ENCODE measurements around the gene PLCD3. TPM values are rescaled to one million over a fixed set of nuclear protein-coding genes. Genes with fewer than 3 reads are reported as not detected.

The PLCD3 gene
- total and polyA plus RNA-seq, 11 donors, result 92.8 to 207 (median 114) TPM

- WGBS, 4 donors, result 50 to 71% (median 62%) methylated on average over 9 of the region's 9 CpGs
These were observed 29.5 kb downstream of the PLCD3 start for GRCh38 chr17:45102856-45103255.

GRCh38 chr17:45101883-45102811 lies 30.2 kb downstream of the PLCD3 start:
- Histone ChIP-seq H3K36me3 (peaks cover 0 to 100% (median 94%) of the 10 kb centered on the region in 9 donors), H3K27me3 (no peaks in the 10 kb centered on the region), H3K27ac (peak overlapping the region in 10 of 12 donors; percentile 47 to 90 (median 84)), H3K9me3 (no peaks in the 10 kb centered on the region), H3K4me3 (no peak overlapping the region), H3K4me1 (peaks cover 0 to 69% (median 35%) of the 10 kb centered on the region in 12 donors)
- no peak for DNase-seq
- intact Hi-C loops (cut with DNase I), result loop anchor here in 2 of 10 donors (2.0 to 5.0 kb wide), 2 partner anchors 31 to 180 kb away; partner anchors contain the start of gene PLCD3 (in 1 of the 2)
- WGBS, 4 donors, result 67 to 77% (median 74%) methylated on average over 10 to 12 of the region's 12 CpGs
- TF ChIP-seq CTCF (IDR thresholded peaks at IDR 0.05) (no peak), POLR2A (IDR thresholded peaks at IDR 0.05) (no peak)
- no peak for ATAC-seq

More at GRCh38 chr17:45102856-45103255, 29.5 kb downstream of the PLCD3 start:
- DNase-seq (no peak), ATAC-seq (no peak)
- Histone ChIP-seq H3K36me3 (peaks cover 0 to 100% (median 92%) of the 10 kb centered on the region in 9 donors), H3K4me3 (no peak overlapping the region), H3K27ac (peak overlapping the region in 10 of 12 donors; percentile 47 to 90 (median 84)), H3K4me1 (peaks cover 0 to 76% (median 38%) of the 10 kb centered on the region in 12 donors), H3K27me3 (no peaks in the 10 kb centered on the region), H3K9me3 (no peaks in the 10 kb centered on the region)
- intact Hi-C loops (cut with DNase I), result loop anchor here in 2 of 10 donors (2.0 to 5.0 kb wide), 2 partner anchors 30 to 181 kb away; partner anchors contain the start of gene PLCD3 (in 1 of the 2)
- TF ChIP-seq POLR2A (IDR thresholded peaks at IDR 0.05) (no peak), CTCF (IDR thresholded peaks at IDR 0.05) (no peak)

- Histone ChIP-seq H3K27ac (peak overlapping the region in 7 of 12 donors; percentile 14 to 90 (median 84)), H3K9me3 (no peaks in the 10 kb centered on the region), H3K4me1 (peaks cover 0 to 63% (median 31%) of the 10 kb centered on the region in 12 donors), H3K36me3 (peaks cover 0 to 100% (median 94%) of the 10 kb centered on the region in 9 donors), H3K27me3 (no peaks in the 10 kb centered on the region), H3K4me3 (no peak overlapping the region)
- no peak for ATAC-seq
- intact Hi-C loops (cut with DNase I), result loop anchor here in 1 of 10 donors (5.0 kb wide), 1 partner anchor 179 kb away; no protein-coding TSS in a partner anchor
- no peak for DNase-seq
- 80 to 81% (median 81%) methylated on average over 9 of the region's 9 CpGs for WGBS, 4 donors
- TF ChIP-seq POLR2A (IDR thresholded peaks at IDR 0.05) (no peak), CTCF (IDR thresholded peaks at IDR 0.05) (no peak)
These were observed 30.8 kb downstream of the PLCD3 start for GRCh38 chr17:45101546-45101882.
